ENCODE measurements around the gene TMEM128.
"Not testable (repeated sequence)": the region's sequence is repeated elsewhere in the genome, so short reads cannot be mapped to it uniquely, and the experiment has no call there.

The TMEM128 gene

DNA sequence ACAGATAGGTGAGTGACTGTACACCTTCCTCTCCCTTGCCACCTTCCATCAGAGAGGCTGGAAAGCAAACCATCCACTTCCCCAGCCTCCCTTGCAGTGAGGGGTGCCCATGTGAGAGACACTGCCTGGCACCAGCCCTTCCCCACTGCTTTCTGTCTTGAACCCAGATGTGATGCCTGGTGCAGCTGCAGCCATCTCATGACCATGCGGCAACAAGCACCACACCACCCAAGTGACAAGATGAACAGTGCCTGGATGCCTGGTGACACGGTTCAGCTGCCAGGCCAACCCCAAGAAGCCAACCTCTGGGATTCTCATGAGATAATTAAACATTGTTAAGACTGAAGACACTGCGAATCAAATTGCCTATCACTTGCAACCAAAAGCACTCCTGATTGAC is 52.7 kb downstream of the TMEM128 start:
- Histone ChIP-seq H3K18ac (ENCODE audit: low read depth in 1 of 2, low read length in 2 of 2) (no peak overlapping the region), H2AFZ (ENCODE audit: low read depth, low read length) (no peak overlapping the region), H3K4me2 (ENCODE audit: low read length, poor library complexity, severe bottlenecking) (no peak overlapping the region), H4K8ac (ENCODE audit: low read length) (no peak overlapping the region), H3K27me3 (ENCODE audit: control insufficient read depth in 1 of 2, insufficient read depth in 1 of 2, low read length in 2 of 2) (peaks cover 0 to 12% of the 10 kb centered on the region in 2 experiments), H3K14ac (ENCODE audit: low read length in 2 of 2) (peak overlapping the region in 1 of 2 experiments; percentile 8), H3K4ac (ENCODE audit: low read depth in 1 of 2, low read length in 2 of 2) (no peak overlapping the region), H3K4me1 (ENCODE audit: control insufficient read depth, insufficient read depth, low read depth, low read length) (no peaks in the 10 kb centered on the region), H3K9ac (ENCODE audit: low read length) (no peak overlapping the region), H4K91ac (ENCODE audit: low read length) (no peak overlapping the region), H3K23ac (ENCODE audit: low read length in 2 of 2) (no peak overlapping the region), H3K4me3 (ENCODE audit: insufficient read depth in 1 of 2, low read depth in 1 of 2, low read length in 2 of 2) (no peak overlapping the region), H2BK12ac (ENCODE audit: low read length in 2 of 2) (no peak overlapping the region), H2BK5ac (ENCODE audit: low read depth, low read length, poor library complexity, severe bottlenecking) (no peak overlapping the region), H2BK15ac (ENCODE audit: low read depth, poor library complexity, severe bottlenecking) (no peak overlapping the region), H3K36me3 (ENCODE audit: control insufficient read depth in 1 of 2, insufficient read depth in 2 of 2, low read depth in 1 of 2, low read length in 2 of 2) (no peaks in the 10 kb centered on the region), H2AK5ac (ENCODE audit: low read length, severe bottlenecking) (no peak overlapping the region), H2BK120ac (ENCODE audit: low read depth, low read length) (no peak overlapping the region), H3K79me1 (replicated peaks; ENCODE audit: low read length, poor library complexity, severe bottlenecking) (no peaks in the 10 kb centered on the region), H3K9me3 (ENCODE audit: control insufficient read depth, low read length) (no peaks in the 10 kb centered on the region), H3K27ac (ENCODE audit: low read length, poor library complexity, severe bottlenecking) (no peak overlapping the region)
- 80% methylated on average over 3 of the region's 3 CpGs for WGBS
- DNase-seq = no peak

- H3K23ac ChIP-seq (ENCODE audit: low read length in 2 of 2); H3K4me2 ChIP-seq (ENCODE audit: low read length, poor library complexity, severe bottlenecking); H3K4me1 ChIP-seq (ENCODE audit: control insufficient read depth, insufficient read depth, low read depth, low read length); H3K9me3 ChIP-seq (ENCODE audit: control insufficient read depth, low read length); DNase-seq; H3K4me3 ChIP-seq (ENCODE audit: insufficient read depth in 1 of 2, low read depth in 1 of 2, low read length in 2 of 2); H3K14ac ChIP-seq (ENCODE audit: low read length in 2 of 2); H2BK12ac ChIP-seq (ENCODE audit: low read length in 2 of 2); H3K79me1 ChIP-seq (replicated peaks; ENCODE audit: low read length, poor library complexity, severe bottlenecking); H2AFZ ChIP-seq (ENCODE audit: low read depth, low read length); H3K4ac ChIP-seq (ENCODE audit: low read depth in 1 of 2, low read length in 2 of 2); H4K8ac ChIP-seq (ENCODE audit: low read length); H3K18ac ChIP-seq (ENCODE audit: low read depth in 1 of 2, low read length in 2 of 2); H4K91ac ChIP-seq (ENCODE audit: low read length); H2BK120ac ChIP-seq (ENCODE audit: low read depth, low read length); H3K36me3 ChIP-seq (ENCODE audit: control insufficient read depth in 1 of 2, insufficient read depth in 2 of 2, low read depth in 1 of 2, low read length in 2 of 2); H2AK5ac ChIP-seq (ENCODE audit: low read length, severe bottlenecking); H2BK5ac ChIP-seq (ENCODE audit: low read depth, low read length, poor library complexity, severe bottlenecking); H3K9ac ChIP-seq (ENCODE audit: low read length); H3K27ac ChIP-seq (ENCODE audit: low read length, poor library complexity, severe bottlenecking); H2BK15ac ChIP-seq (ENCODE audit: low read depth, poor library complexity, severe bottlenecking): not testable (repeated sequence)
- WGBS = 100% methylated on average over 1 of the region's 3 CpGs
- H3K27me3 ChIP-seq (ENCODE audit: control insufficient read depth in 1 of 2, insufficient read depth in 1 of 2, low read length in 2 of 2) = peaks cover 16 to 18% of the 10 kb centered on the region in 2 experiments
These were observed 59.5 kb downstream of the TMEM128 start for GRCh38 chr4:4188557-4188956.
